Neural progenitor cell (in vitro differentiated cells): Measurements from ENCODE around the gene PKNOX2. TPM values are rescaled to one million over a fixed set of nuclear protein-coding genes. Genes with fewer than 3 reads are reported as not detected.

Experiments used
- DNase-seq: peaks from one replicate; pipeline ENCODE4 v3.0.0-alpha.2; 2016; ENCODE audit warnings: low spot score
- H2AFZ ChIP-seq: fragments of 200-600 bp; sonication (generic); replicated peaks from 2 replicates; pipeline ENCODE4 v1.6.1; 2016; ENCODE audit warnings: antibody characterized with exemption
- H3F3A ChIP-seq: fragments of 200-600 bp; sonication (generic); 2 replicates; pipeline ENCODE4 v1.6.1; 2016; ENCODE audit warnings: antibody characterized with exemption, low read depth
- H3K27ac ChIP-seq: fragments of 200-600 bp; sonication (generic); 2 replicates; pipeline ENCODE4 v1.5.1; 2016; ENCODE audit warnings: mild to moderate bottlenecking
- H3K27me3 ChIP-seq: fragments of 200-600 bp; sonication (generic); 2 replicates; pipeline ENCODE4 v1.6.1; 2016; ENCODE audit warnings: mild to moderate bottlenecking, moderate library complexity
- H3K36me3 ChIP-seq: fragments of 200-600 bp; sonication (generic); 2 replicates; pipeline ENCODE4 v1.5.1; 2016
- H3K4me1 ChIP-seq: fragments of 200-600 bp; sonication (generic); 2 replicates; pipeline ENCODE4 v1.6.1; 2016; ENCODE audit warnings: mixed run types
- H3K4me2 ChIP-seq: fragments of 200-600 bp; sonication (generic); 2 replicates; pipeline ENCODE4 v1.6.1; 2016
- H3K4me3 ChIP-seq: fragments of 200-600 bp; sonication (generic); 2 replicates; pipeline ENCODE4 v1.5.1; 2016
- H3K79me2 ChIP-seq: fragments of 200-600 bp; sonication (generic); 2 replicates; pipeline ENCODE4 v1.6.1; 2016; ENCODE audit warnings: low read depth
- H3K9ac ChIP-seq: fragments of 200-600 bp; sonication (generic); 2 replicates; pipeline ENCODE4 v1.6.1; 2016
- H3K9me3 ChIP-seq: fragments of 200-600 bp; sonication (generic); 2 replicates; pipeline ENCODE4 v1.5.1; 2016; ENCODE audit warnings: low read depth
- H4K20me1 ChIP-seq: fragments of 200-600 bp; sonication (generic); 2 replicates; pipeline ENCODE4 v1.6.1; 2016; ENCODE audit warnings: low read depth
- H3K27ac Mint-ChIP-seq: 3 replicates; pipeline ENCODE4 v1.8.0; 2021; ENCODE audit warnings: mixed read lengths
- H3K27me3 Mint-ChIP-seq: 2 replicates; pipeline ENCODE4 v1.8.0; 2022; ENCODE audit warnings: low read depth, mild to moderate bottlenecking, inconsistent platforms, moderate library complexity, mixed read lengths; ENCODE audit not compliant: insufficient read depth
- H3K36me3 Mint-ChIP-seq: 3 replicates; pipeline ENCODE4 v1.8.0; 2021; ENCODE audit warnings: mixed read lengths
- H3K4me1 Mint-ChIP-seq: 3 replicates; pipeline ENCODE4 v1.8.0; 2021; ENCODE audit warnings: mixed read lengths
- H3K4me3 Mint-ChIP-seq: 3 replicates; pipeline ENCODE4 v1.8.0; 2021; ENCODE audit warnings: mild to moderate bottlenecking, moderate library complexity, mixed read lengths
- H3K9me3 Mint-ChIP-seq: 3 replicates; pipeline ENCODE4 v1.8.0; 2020; ENCODE audit warnings: mixed read lengths
- EZH2 ChIP-seq: fragments of 200-600 bp; sonication (generic); IDR thresholded peaks from 2 replicates; pipeline ENCODE4 v1.6.1; 2017; ENCODE audit warnings: antibody characterized with exemption, mild to moderate bottlenecking, moderate library complexity
- EZH2phosphoT487 ChIP-seq: fragments of 200-600 bp; sonication (generic); IDR thresholded peaks from 2 replicates; pipeline ENCODE4 v1.6.1; 2017; ENCODE audit warnings: antibody characterized with exemption
- total RNA-seq: library from RNA; depleted of rRNA; stranded (reverse); fragments of >200 nt; gene quantifications from 2 replicates; pipeline ENCODE4 v1.2.3, GENCODE V29; 2015; ENCODE audit warnings: low replicate concordance
- TF ChIP-seq, protein P1 (sequence below): fragments of 200-600 bp; sonication (generic); IDR thresholded peaks from 2 replicates; pipeline ENCODE4 v1.5.1; 2017; ENCODE audit warnings: antibody characterized with exemption, mild to moderate bottlenecking

PKNOX2 gene
- total RNA-seq, 1 donor from 2014 or later = 4.3 TPM

DNA sequence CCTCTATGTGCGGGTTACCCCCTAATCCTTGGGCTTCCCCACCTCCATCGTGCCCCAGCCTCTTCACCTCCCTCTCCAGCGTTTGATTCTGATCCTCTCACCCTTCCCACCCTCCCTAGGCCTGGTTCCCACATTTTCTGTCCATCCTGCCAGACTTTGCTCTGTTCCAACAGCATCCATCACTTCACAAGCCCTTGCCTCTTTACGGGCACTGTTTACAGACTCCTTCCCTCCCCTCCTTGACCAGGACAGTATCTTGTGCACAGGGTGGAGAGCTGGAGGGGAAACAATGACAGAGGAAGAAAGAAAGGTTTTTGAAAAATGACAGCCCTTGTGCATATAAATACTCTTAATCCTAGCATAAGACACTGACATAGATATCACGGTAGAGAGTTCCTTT is 301.1 kb downstream of the PKNOX2 start:
- Mint-ChIP-seq H3K36me3 (peaks cover 13% of the 10 kb centered on the region), H3K4me3 (no peak overlapping the region)

DNA sequence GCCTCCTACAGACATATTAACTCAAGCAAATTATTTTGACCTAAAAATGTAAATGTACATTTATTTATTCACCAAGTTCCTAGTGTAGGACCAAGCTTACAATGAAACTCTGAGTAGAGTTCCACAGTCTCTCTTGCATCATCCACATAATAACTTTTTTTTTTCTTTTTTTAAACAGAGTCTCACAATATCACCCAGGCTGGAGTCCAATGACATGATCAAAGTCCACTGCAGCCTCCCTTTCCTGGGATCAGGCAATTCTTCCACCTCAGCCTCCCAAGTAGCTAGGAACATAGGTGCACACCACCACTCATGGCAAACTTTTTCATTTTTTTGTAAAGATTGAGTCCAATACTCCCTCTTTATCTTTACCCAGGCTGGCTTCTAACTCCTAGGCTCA is 303.5 kb downstream of the PKNOX2 start:
- H3K36me3 ChIP-seq = no peaks in the 10 kb centered on the region
- peaks cover 15% of the 10 kb centered on the region for H3K4me1 Mint-ChIP-seq
- no peak overlapping the region for H3K4me2 ChIP-seq
- peaks cover 3% of the 10 kb centered on the region for H3K79me2 ChIP-seq
- no peak for DNase-seq
- no peak for TF ChIP-seq EZH2phosphoT487
- no peak for TF ChIP-seq EZH2
- TF ChIP-seq, protein P1, sequence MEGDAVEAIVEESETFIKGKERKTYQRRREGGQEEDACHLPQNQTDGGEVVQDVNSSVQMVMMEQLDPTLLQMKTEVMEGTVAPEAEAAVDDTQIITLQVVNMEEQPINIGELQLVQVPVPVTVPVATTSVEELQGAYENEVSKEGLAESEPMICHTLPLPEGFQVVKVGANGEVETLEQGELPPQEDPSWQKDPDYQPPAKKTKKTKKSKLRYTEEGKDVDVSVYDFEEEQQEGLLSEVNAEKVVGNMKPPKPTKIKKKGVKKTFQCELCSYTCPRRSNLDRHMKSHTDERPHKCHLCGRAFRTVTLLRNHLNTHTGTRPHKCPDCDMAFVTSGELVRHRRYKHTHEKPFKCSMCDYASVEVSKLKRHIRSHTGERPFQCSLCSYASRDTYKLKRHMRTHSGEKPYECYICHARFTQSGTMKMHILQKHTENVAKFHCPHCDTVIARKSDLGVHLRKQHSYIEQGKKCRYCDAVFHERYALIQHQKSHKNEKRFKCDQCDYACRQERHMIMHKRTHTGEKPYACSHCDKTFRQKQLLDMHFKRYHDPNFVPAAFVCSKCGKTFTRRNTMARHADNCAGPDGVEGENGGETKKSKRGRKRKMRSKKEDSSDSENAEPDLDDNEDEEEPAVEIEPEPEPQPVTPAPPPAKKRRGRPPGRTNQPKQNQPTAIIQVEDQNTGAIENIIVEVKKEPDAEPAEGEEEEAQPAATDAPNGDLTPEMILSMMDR = no peak
- no peaks in the 10 kb centered on the region for H3K27me3 ChIP-seq
- H3K27ac ChIP-seq = no peak overlapping the region
- H4K20me1 ChIP-seq = peaks cover 17% of the 10 kb centered on the region
- H2AFZ ChIP-seq = no peak overlapping the region
- H3K9ac ChIP-seq = no peak overlapping the region
- H3K4me1 ChIP-seq = peaks cover 11% of the 10 kb centered on the region
- H3K27ac Mint-ChIP-seq = no peak overlapping the region
- no peak overlapping the region for H3K4me3 Mint-ChIP-seq
- peaks cover 13% of the 10 kb centered on the region for H3K36me3 Mint-ChIP-seq
- H3F3A ChIP-seq = peaks cover 4% of the 10 kb centered on the region
- no peaks in the 10 kb centered on the region for H3K9me3 Mint-ChIP-seq
- H3K27me3 Mint-ChIP-seq = peaks cover 3% of the 10 kb centered on the region
- H3K4me3 ChIP-seq = no peak overlapping the region
- no peaks in the 10 kb centered on the region for H3K9me3 ChIP-seq

More for the DNA sequence above, 301.1 kb downstream of the PKNOX2 start:
- TF ChIP-seq EZH2phosphoT487 (no peak), EZH2 (no peak)
- TF ChIP-seq, protein P1 = no peak
- no peak overlapping the region for H3K27ac Mint-ChIP-seq
- no peak overlapping the region for H3K4me3 ChIP-seq
- H3K27me3 Mint-ChIP-seq = peaks cover 3% of the 10 kb centered on the region
- H3K4me2 ChIP-seq = peak overlapping the region; percentile 20
- H3K27ac ChIP-seq = peak overlapping the region; percentile 39
- no peaks in the 10 kb centered on the region for H3K9me3 ChIP-seq
- H3K36me3 ChIP-seq = no peaks in the 10 kb centered on the region
- H3K4me1 Mint-ChIP-seq = peaks cover 20% of the 10 kb centered on the region
- H3K4me1 ChIP-seq = peaks cover 11% of the 10 kb centered on the region
- H4K20me1 ChIP-seq = peaks cover 17% of the 10 kb centered on the region
- H3K27me3 ChIP-seq = no peaks in the 10 kb centered on the region
- DNase-seq = no peak
- no peak overlapping the region for H3K9ac ChIP-seq
- H3F3A ChIP-seq = peaks cover 4% of the 10 kb centered on the region
- H3K9me3 Mint-ChIP-seq = no peaks in the 10 kb centered on the region
- peaks cover 3% of the 10 kb centered on the region for H3K79me2 ChIP-seq
- H2AFZ ChIP-seq = no peak overlapping the region

DNA sequence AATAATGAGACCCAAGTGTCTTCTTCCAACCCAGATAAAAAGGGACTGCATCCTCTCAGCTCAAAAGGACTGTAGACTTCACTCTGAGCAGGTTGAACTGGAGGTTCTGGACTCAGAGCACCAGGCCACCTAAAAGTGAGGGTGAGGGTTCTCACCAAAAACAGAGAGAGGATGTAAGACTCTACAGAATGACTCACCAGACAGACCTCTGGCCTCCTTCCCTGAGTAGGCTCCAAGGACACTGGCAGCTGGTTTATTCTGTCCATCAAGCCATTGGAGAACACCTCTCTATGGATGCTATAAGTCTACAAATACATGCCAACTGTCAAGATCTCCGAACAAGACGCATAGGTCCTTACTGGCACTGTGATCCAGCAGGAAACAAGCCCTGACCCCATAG is 304.3 kb downstream of the PKNOX2 start:
- no peaks in the 10 kb centered on the region for H3K27me3 ChIP-seq
- no peak overlapping the region for H3K4me3 ChIP-seq
- H4K20me1 ChIP-seq = peaks cover 11% of the 10 kb centered on the region
- no peak overlapping the region for H2AFZ ChIP-seq
- H3K27ac ChIP-seq = no peak overlapping the region
- peaks cover 3% of the 10 kb centered on the region for H3K79me2 ChIP-seq
- DNase-seq = no peak
- no peak overlapping the region for H3K4me2 ChIP-seq
- Mint-ChIP-seq H3K9me3 (no peaks in the 10 kb centered on the region), H3K4me1 (peaks cover 15% of the 10 kb centered on the region), H3K27me3 (no peaks in the 10 kb centered on the region), H3K4me3 (no peak overlapping the region), H3K36me3 (peaks cover 9% of the 10 kb centered on the region), H3K27ac (no peak overlapping the region)
- H3K4me1 ChIP-seq = peaks cover 11% of the 10 kb centered on the region
- no peaks in the 10 kb centered on the region for H3K36me3 ChIP-seq
- TF ChIP-seq EZH2 (no peak), EZH2phosphoT487 (no peak)
- TF ChIP-seq, protein P1 = no peak
- H3K9ac ChIP-seq = no peak overlapping the region
- peaks cover 4% of the 10 kb centered on the region for H3F3A ChIP-seq
- no peaks in the 10 kb centered on the region for H3K9me3 ChIP-seq
